Measurements from ENCODE around the gene RALGAPA2. TPM values are rescaled to one million over a fixed set of nuclear protein-coding genes. Genes with fewer than 3 reads are reported as not detected.

Gene RALGAPA2
- total RNA-seq, 3 donors from 2014 or later = 34.6 to 74.1 (median 46.0) TPM

GRCh38 chr20:20611167-20611566 is 101.3 kb downstream of the RALGAPA2 start:
- H3K4me1 ChIP-seq = no peaks in the 10 kb centered on the region
- intact Hi-C loops (cut with DNase I; ENCODE audit: low total_unique reads) = no loop called here
- no peak overlapping the region for H3K27ac ChIP-seq
- TF ChIP-seq POLR2AphosphoS5 (IDR thresholded peaks at IDR 0.05) (no peak), POLR2A (IDR thresholded peaks at IDR 0.05) (no peak)
- TF ChIP-seq, protein P1, sequence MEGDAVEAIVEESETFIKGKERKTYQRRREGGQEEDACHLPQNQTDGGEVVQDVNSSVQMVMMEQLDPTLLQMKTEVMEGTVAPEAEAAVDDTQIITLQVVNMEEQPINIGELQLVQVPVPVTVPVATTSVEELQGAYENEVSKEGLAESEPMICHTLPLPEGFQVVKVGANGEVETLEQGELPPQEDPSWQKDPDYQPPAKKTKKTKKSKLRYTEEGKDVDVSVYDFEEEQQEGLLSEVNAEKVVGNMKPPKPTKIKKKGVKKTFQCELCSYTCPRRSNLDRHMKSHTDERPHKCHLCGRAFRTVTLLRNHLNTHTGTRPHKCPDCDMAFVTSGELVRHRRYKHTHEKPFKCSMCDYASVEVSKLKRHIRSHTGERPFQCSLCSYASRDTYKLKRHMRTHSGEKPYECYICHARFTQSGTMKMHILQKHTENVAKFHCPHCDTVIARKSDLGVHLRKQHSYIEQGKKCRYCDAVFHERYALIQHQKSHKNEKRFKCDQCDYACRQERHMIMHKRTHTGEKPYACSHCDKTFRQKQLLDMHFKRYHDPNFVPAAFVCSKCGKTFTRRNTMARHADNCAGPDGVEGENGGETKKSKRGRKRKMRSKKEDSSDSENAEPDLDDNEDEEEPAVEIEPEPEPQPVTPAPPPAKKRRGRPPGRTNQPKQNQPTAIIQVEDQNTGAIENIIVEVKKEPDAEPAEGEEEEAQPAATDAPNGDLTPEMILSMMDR (IDR thresholded peaks at IDR 0.05) = no peak
- no peaks in the 10 kb centered on the region for H3K9me3 ChIP-seq
- H3K4me3 ChIP-seq = no peak overlapping the region
- DNase-seq (ENCODE audit: low spot score in 2 of 2) = no peak
- H3K36me3 ChIP-seq = no peaks in the 10 kb centered on the region
- H3K27me3 ChIP-seq = no peaks in the 10 kb centered on the region

- Histone ChIP-seq H3K27ac (no peak overlapping the region), H3K4me3 (no peak overlapping the region), H3K36me3 (no peaks in the 10 kb centered on the region), H3K27me3 (no peaks in the 10 kb centered on the region), H3K9me3 (no peaks in the 10 kb centered on the region), H3K4me1 (no peaks in the 10 kb centered on the region)
- intact Hi-C loops (cut with DNase I; ENCODE audit: low total_unique reads) = no loop called here
- no peak for TF ChIP-seq POLR2AphosphoS5 (IDR thresholded peaks at IDR 0.05)
- no peak for TF ChIP-seq POLR2A (IDR thresholded peaks at IDR 0.05)
- TF ChIP-seq, protein P1 (IDR thresholded peaks at IDR 0.05) = no peak
- DNase-seq (ENCODE audit: low spot score in 2 of 2) = no peak
These were observed 102.9 kb downstream of the RALGAPA2 start for GRCh38 chr20:20609522-20609921.

GRCh38 chr20:20608641-20609040 is 103.8 kb downstream of the RALGAPA2 start:
- TF ChIP-seq, protein P1 (IDR thresholded peaks at IDR 0.05) = no peak
- no peak for TF ChIP-seq POLR2AphosphoS5 (IDR thresholded peaks at IDR 0.05)
- TF ChIP-seq POLR2A (IDR thresholded peaks at IDR 0.05) = no peak
- no peaks in the 10 kb centered on the region for H3K27me3 ChIP-seq
- H3K4me3 ChIP-seq = no peak overlapping the region
- no peak overlapping the region for H3K27ac ChIP-seq
- H3K36me3 ChIP-seq = no peaks in the 10 kb centered on the region
- no peaks in the 10 kb centered on the region for H3K9me3 ChIP-seq
- intact Hi-C loops (cut with DNase I; ENCODE audit: low total_unique reads) = no loop called here
- no peak for DNase-seq (ENCODE audit: low spot score in 2 of 2)
- H3K4me1 ChIP-seq = no peaks in the 10 kb centered on the region

GRCh38 chr20:20608041-20608440 is 104.4 kb downstream of the RALGAPA2 start:
- no peaks in the 10 kb centered on the region for H3K27me3 ChIP-seq
- DNase-seq (ENCODE audit: low spot score in 2 of 2) = no peak
- no peaks in the 10 kb centered on the region for H3K4me1 ChIP-seq
- no peak overlapping the region for H3K4me3 ChIP-seq
- intact Hi-C loops (cut with DNase I; ENCODE audit: low total_unique reads) = no loop called here
- TF ChIP-seq POLR2A (IDR thresholded peaks at IDR 0.05) = no peak
- TF ChIP-seq, protein P1 (IDR thresholded peaks at IDR 0.05) = no peak
- TF ChIP-seq POLR2AphosphoS5 (IDR thresholded peaks at IDR 0.05) = no peak
- no peaks in the 10 kb centered on the region for H3K9me3 ChIP-seq
- H3K36me3 ChIP-seq = no peaks in the 10 kb centered on the region
- H3K27ac ChIP-seq = no peak overlapping the region

DNA sequence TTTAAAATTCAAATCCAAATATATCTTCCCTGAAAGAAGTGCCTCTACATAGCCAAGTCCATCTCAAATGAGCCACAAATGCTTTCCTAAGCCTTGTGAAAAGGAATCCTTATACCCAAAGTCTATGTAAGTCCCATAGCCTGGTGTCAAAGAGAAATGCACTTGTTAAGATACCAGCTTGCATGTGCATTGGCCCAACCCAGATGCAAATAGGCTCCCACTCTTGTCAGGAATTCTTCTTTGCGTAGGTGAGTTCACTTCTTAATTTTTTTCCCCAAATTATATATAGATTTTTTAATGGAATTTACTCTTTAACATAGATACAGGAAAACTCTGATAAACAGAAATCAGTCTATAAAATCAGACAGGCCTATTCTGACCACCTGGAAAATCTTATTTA is 105.6 kb downstream of the RALGAPA2 start:
- H3K4me1 ChIP-seq = no peaks in the 10 kb centered on the region
- no peaks in the 10 kb centered on the region for H3K27me3 ChIP-seq
- H3K4me3 ChIP-seq = no peak overlapping the region
- H3K27ac ChIP-seq = no peak overlapping the region
- no peaks in the 10 kb centered on the region for H3K9me3 ChIP-seq
- H3K36me3 ChIP-seq = no peaks in the 10 kb centered on the region
- intact Hi-C loops (cut with DNase I; ENCODE audit: low total_unique reads) = no loop called here
- no peak for DNase-seq (ENCODE audit: low spot score in 2 of 2)
- TF ChIP-seq, protein P1 (IDR thresholded peaks at IDR 0.05) = no peak
- TF ChIP-seq POLR2A (IDR thresholded peaks at IDR 0.05) = no peak
- TF ChIP-seq POLR2AphosphoS5 (IDR thresholded peaks at IDR 0.05) = no peak

All from breast epithelium (tissue), 4 donors.